ENCODE measurements around the gene KDM3B.
"Not testable (repeated sequence)": the region's sequence is repeated elsewhere in the genome, so short reads cannot be mapped to it uniquely, and the experiment has no call there.

Gene KDM3B

GRCh38 chr5:138469540-138470321 lies 117.2 kb downstream of the KDM3B start:
- no peak for DNase-seq

- DNase-seq: no peak
These were observed 118.0 kb downstream of the KDM3B start for GRCh38 chr5:138470322-138471051.

- no peak for DNase-seq
These were observed 118.5 kb downstream of the KDM3B start for GRCh38 chr5:138471052-138471361.

DNA sequence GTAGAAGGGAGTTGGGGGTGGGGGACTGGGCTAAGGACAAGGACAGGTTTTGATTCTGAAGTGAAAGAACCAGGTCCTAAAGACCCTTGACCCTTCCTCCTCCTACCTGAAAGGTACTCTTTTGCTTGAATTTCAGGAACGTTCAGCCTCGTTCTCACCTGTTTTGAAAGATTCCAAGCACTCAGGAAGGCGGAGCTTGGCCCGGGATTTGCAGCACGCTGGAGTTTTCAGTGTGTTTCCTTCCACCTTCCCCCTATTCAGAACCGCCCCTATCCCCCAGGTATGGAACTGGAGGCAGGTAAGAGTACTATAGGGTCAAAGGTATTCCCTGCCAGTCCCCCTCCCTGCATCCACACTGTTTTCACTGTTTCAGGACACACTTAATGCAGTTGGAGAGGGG lies 119.9 kb downstream of the KDM3B start:
- no peak for DNase-seq

- not testable (repeated sequence) for DNase-seq
These were observed 120.7 kb downstream of the KDM3B start for GRCh38 chr5:138473151-138473550.

DNA sequence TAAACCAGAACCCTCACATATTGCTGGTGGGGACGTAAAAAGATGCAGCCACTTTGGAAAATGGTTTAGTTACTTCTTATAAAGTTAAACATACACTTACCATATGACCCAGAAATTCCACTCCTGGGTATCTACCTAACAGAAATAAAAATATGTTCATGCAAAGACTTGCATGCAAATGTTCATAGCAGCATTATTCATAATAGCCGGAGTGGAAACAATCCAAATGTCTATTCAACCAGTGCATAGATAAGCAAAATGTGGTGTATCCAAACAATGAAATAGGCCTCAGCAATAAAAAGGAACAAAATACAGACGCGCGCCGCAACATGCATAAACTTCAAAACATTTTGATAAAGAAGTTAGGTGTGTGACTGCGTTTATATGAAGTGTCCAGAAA lies 124.4 kb downstream of the KDM3B start:
- DNase-seq: no peak

DNA sequence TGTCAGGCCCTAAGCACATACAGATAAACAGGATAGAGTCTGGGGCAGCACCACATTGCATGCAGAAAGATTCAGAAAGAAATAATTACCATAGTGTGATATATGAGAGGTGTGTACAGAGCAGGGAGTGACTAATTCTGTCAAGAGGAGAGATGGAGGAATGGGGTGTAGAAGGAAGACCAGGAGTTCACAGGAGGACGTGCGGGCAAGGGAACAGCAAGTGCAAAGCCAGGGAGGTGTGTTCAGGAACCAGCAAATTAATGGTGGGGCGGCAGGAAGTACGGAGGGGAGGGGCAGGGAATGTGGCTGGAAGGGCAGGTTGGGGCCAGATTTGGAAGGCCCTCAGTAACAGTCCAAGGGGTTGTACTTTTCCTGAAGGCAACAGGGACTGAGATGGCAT lies 130.2 kb downstream of the KDM3B start:
- DNase-seq: no peak

Data from NCI-H1694 (cell line).